CD14-positive monocyte (primary cell): ENCODE results near the gene TAS2R43. TPM values are rescaled to one million over a fixed set of nuclear protein-coding genes. Genes with fewer than 3 reads are reported as not detected.
"Not testable (repeated sequence)": the region's sequence is repeated elsewhere in the genome, so short reads cannot be mapped to it uniquely, and the experiment has no call there.

ENCODE experiments used
- DNase-seq, 3 donors: peaks; one replicate each; pipeline ENCODE4 v3.0.0-alpha.2; 2011 to 2022
- H2AFZ ChIP-seq: 2 replicates; pipeline ENCODE4 v1.6.0; 2012; ENCODE audit warnings: mild to moderate bottlenecking, low read depth, low read length, inconsistent platforms; ENCODE audit not compliant: insufficient read depth, poor library complexity, severe bottlenecking
- H3K27ac ChIP-seq, 2 donors: 1 replicate in 1 of 2; 2 replicates in 1 of 2; pipeline ENCODE4 v1.5.1; 2012 to 2013; ENCODE audit warnings: low read length in 2 of 2, control low read depth in 1 of 2, inconsistent platforms in 1 of 2, low read depth in 1 of 2, mild to moderate bottlenecking in 1 of 2
- H3K27me3 ChIP-seq, 2 donors: one replicate each; pipeline versions ENCODE4 v1.6.0 to v1.6.1; 2011 to 2013; ENCODE audit warnings: low read length in 2 of 2; ENCODE audit not compliant: control insufficient read depth in 2 of 2, insufficient read depth in 2 of 2
- H3K36me3 ChIP-seq, 2 donors: replicated peaks in 1 of 2; 1 replicate in 1 of 2; 2 replicates in 1 of 2; pipeline versions ENCODE4 v1.5.1 to v1.6.1; 2012 to 2013; ENCODE audit warnings: low read length in 2 of 2, control low read depth in 1 of 2, inconsistent platforms in 1 of 2, mild to moderate bottlenecking in 1 of 2; ENCODE audit not compliant: insufficient read depth in 2 of 2, control insufficient read depth in 1 of 2
- H3K4me1 ChIP-seq, 2 donors: 1 replicate in 1 of 2; 2 replicates in 1 of 2; pipeline versions ENCODE4 v1.5.1 to v1.6.1; 2012 to 2013; ENCODE audit warnings: low read length in 2 of 2, control low read depth in 1 of 2, inconsistent platforms in 1 of 2, mild to moderate bottlenecking in 1 of 2, moderate library complexity in 1 of 2; ENCODE audit not compliant: insufficient read depth in 2 of 2, control insufficient read depth in 1 of 2
- H3K4me2 ChIP-seq: replicated peaks from 2 replicates; pipeline ENCODE3; 2012; ENCODE audit warnings: low read length, moderate library complexity, mild to moderate bottlenecking; ENCODE audit not compliant: poor library complexity, severe bottlenecking; ENCODE audit errors: extremely low read depth
- H3K4me3 ChIP-seq, 3 experiments: fragments of 200-600 bp in 1 of 3; sonication (generic) in 1 of 3; replicated peaks in 1 of 3; 1 replicate in 2 of 3; 2 replicates in 1 of 3; pipeline ENCODE4 v1.5.1; 2011 to 2013; ENCODE audit warnings: low read length in 3 of 3, mild to moderate bottlenecking in 3 of 3, control low read depth in 2 of 3, low read depth in 2 of 3, inconsistent platforms in 1 of 3, moderate library complexity in 1 of 3
- H3K79me2 ChIP-seq: 2 replicates; pipeline ENCODE4 v1.6.0; 2012; ENCODE audit warnings: mild to moderate bottlenecking, control low read depth, inconsistent platforms, low read length, moderate library complexity; ENCODE audit not compliant: insufficient read depth
- H3K9ac ChIP-seq: 2 replicates; pipeline ENCODE4 v1.6.0; 2017; ENCODE audit warnings: low read length, mild to moderate bottlenecking; ENCODE audit not compliant: insufficient read depth, poor library complexity, severe bottlenecking
- H3K9me3 ChIP-seq, 2 donors: replicated peaks in 1 of 2; 1 replicate in 1 of 2; 2 replicates in 1 of 2; pipeline versions ENCODE4 v1.5.1 to v1.6.1; 2012 to 2013; ENCODE audit warnings: low read length in 2 of 2, control low read depth in 1 of 2; ENCODE audit not compliant: control insufficient read depth in 1 of 2, insufficient read depth in 1 of 2
- H4K20me1 ChIP-seq: 2 replicates; pipeline ENCODE4 v1.6.0; 2012; ENCODE audit warnings: mild to moderate bottlenecking, low read length, control low read depth, moderate library complexity; ENCODE audit not compliant: insufficient read depth
- H3K27ac Mint-ChIP-seq, 7 donors: one replicate each; pipeline ENCODE4 v1.8.0; 2020; ENCODE audit warnings: mild to moderate bottlenecking in 7 of 7, mixed read lengths in 7 of 7, moderate library complexity in 6 of 7, inconsistent platforms in 2 of 7
- H3K27me3 Mint-ChIP-seq, 3 donors: one replicate each; pipeline ENCODE4 v1.8.0; 2021 to 2022; ENCODE audit warnings: low read depth in 3 of 3, mild to moderate bottlenecking in 3 of 3, mixed read lengths in 3 of 3, moderate library complexity in 3 of 3, inconsistent platforms in 1 of 3
- H3K36me3 Mint-ChIP-seq, 2 donors: one replicate each; pipeline ENCODE4 v1.8.0; 2020; ENCODE audit warnings: mixed read lengths in 2 of 2, inconsistent platforms in 1 of 2, mild to moderate bottlenecking in 1 of 2
- H3K4me1 Mint-ChIP-seq: one replicate; pipeline ENCODE4 v1.8.0; 2020; ENCODE audit warnings: mild to moderate bottlenecking, mixed read lengths
- H3K4me3 Mint-ChIP-seq, 2 donors: one replicate each; pipeline ENCODE4 v1.8.0; 2020; ENCODE audit warnings: mild to moderate bottlenecking in 2 of 2, mixed read lengths in 2 of 2, moderate library complexity in 1 of 2
- H3K9me3 Mint-ChIP-seq, 7 donors: one replicate each; pipeline ENCODE4 v1.8.0; 2020 to 2022; ENCODE audit warnings: mixed read lengths in 7 of 7, mild to moderate bottlenecking in 6 of 7, moderate library complexity in 6 of 7, inconsistent platforms in 2 of 7
- WGBS: methylation state at CpG from one replicate; pipeline ENCODE4 v1.1.5; 2013; ENCODE audit warnings: missing lambda C conversion rate; ENCODE audit not compliant: insufficient coverage; 5-methylcytosine and 5-hydroxymethylcytosine counted together
- intact Hi-C, 2 donors: fragments of 100-400 bp; cut with micrococcal nuclease; formaldehyde crosslinking; loops; one replicate each; pipeline versions ENCODE4 v1.15.0 to v1.15.1; 2023
- polyA plus RNA-seq, 3 donors: library from polyadenylated mRNA; depleted of rRNA in 1 of 3; unstranded in 2 of 3; stranded (reverse) in 1 of 3; fragments of 300-500 nt in 2 of 3; fragments of >200 nt in 1 of 3; fragmentation: Illumina TruSeq in 2 of 3; gene quantifications; 1 replicate in 2 of 3; 2 replicates in 1 of 3; pipeline ENCODE4 v1.2.3, GENCODE V29; 2012 to 2021
- TF ChIP-seq, protein P1 (sequence below): fragments of 200-600 bp; IDR thresholded peaks from one replicate; pipeline ENCODE4 v1.8.0; 2022; ENCODE audit warnings: antibody characterized with exemption, mild to moderate bottlenecking

The TAS2R43 gene
- polyA plus RNA-seq, 3 donors, result not detected

DNA sequence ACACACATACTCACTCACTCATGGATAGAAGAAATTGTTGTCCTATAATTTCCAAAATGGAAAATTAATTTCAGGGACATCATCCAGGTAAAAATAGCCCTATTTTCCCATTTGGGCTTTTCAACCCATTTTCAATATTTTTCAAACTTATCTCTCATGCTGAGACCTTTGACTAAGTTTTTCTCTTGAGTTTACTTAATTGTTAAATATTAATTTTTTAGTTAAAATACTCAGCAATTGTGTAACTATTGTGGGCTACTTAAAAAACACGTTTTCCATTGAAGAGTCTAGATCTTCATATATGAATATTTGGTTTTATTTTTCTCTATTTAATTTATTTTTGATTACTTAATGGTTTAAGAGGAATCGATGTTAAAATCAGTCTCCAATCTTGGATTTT is 14.2 kb upstream of the TAS2R43 start:
- Histone ChIP-seq H4K20me1 (peaks cover 3% of the 10 kb centered on the region), H2AFZ (no peak overlapping the region), H3K4me3 (no peak overlapping the region), H3K36me3 (no peaks in the 10 kb centered on the region), H3K27me3 (no peaks in the 10 kb centered on the region), H3K9me3 (peaks cover 4 to 15% of the 10 kb centered on the region in 2 donors), H3K9ac (no peak overlapping the region), H3K79me2 (peaks cover 18% of the 10 kb centered on the region), H3K27ac (no peak overlapping the region), H3K4me2 (no peak overlapping the region), H3K4me1 (no peaks in the 10 kb centered on the region)
- DNase-seq, result no peak
- Mint-ChIP-seq H3K4me1 (peaks cover 7% of the 10 kb centered on the region), H3K4me3 (no peak overlapping the region), H3K36me3 (peaks cover 23 to 40% of the 10 kb centered on the region in 2 donors), H3K27ac (no peak overlapping the region), H3K9me3 (peaks cover 18 to 29% (median 21%) of the 10 kb centered on the region in 7 donors), H3K27me3 (peaks cover 0 to 2% (median 0%) of the 10 kb centered on the region in 3 donors)
- no CpG with 5 or more reads among the region's 2 CpGs for WGBS
- TF ChIP-seq, protein P1, sequence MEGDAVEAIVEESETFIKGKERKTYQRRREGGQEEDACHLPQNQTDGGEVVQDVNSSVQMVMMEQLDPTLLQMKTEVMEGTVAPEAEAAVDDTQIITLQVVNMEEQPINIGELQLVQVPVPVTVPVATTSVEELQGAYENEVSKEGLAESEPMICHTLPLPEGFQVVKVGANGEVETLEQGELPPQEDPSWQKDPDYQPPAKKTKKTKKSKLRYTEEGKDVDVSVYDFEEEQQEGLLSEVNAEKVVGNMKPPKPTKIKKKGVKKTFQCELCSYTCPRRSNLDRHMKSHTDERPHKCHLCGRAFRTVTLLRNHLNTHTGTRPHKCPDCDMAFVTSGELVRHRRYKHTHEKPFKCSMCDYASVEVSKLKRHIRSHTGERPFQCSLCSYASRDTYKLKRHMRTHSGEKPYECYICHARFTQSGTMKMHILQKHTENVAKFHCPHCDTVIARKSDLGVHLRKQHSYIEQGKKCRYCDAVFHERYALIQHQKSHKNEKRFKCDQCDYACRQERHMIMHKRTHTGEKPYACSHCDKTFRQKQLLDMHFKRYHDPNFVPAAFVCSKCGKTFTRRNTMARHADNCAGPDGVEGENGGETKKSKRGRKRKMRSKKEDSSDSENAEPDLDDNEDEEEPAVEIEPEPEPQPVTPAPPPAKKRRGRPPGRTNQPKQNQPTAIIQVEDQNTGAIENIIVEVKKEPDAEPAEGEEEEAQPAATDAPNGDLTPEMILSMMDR, result no peak
- intact Hi-C loops, result no loop called here

DNA sequence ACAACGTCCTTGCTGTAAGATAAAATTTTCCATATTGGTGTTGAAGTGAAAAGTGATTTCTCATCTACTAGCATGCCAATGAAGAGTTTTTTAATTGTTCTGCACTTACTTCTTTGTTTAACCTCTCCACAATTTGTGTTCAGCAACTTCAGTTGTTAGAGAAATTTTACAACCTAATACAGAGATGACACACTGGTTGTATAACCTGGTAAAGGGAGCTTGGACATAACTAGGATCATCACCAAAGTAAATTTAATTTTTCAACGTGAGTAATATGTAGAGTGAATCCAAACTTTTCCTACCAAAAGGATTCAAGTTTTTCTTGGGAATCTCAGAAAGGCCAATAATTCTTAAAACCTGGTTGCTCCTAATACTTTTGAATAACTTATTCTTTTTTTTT is 13.4 kb upstream of the TAS2R43 start:
- Histone ChIP-seq H3K27me3 (no peaks in the 10 kb centered on the region), H3K4me3 (no peak overlapping the region), H3K4me1 (no peaks in the 10 kb centered on the region), H3K4me2 (no peak overlapping the region), H3K79me2 (peaks cover 19% of the 10 kb centered on the region), H4K20me1 (peaks cover 3% of the 10 kb centered on the region), H3K9ac (no peak overlapping the region), H3K36me3 (no peaks in the 10 kb centered on the region), H3K9me3 (peaks cover 4 to 18% of the 10 kb centered on the region in 2 donors), H2AFZ (no peak overlapping the region), H3K27ac (no peak overlapping the region)
- WGBS, result no CpG with 5 or more reads among the region's 2 CpGs
- no peak for DNase-seq
- peaks cover 6% of the 10 kb centered on the region for H3K4me1 Mint-ChIP-seq
- no peak overlapping the region for H3K27ac Mint-ChIP-seq
- TF ChIP-seq, protein P1, result no peak
- H3K36me3 Mint-ChIP-seq, result peaks cover 26 to 42% of the 10 kb centered on the region in 2 donors
- H3K27me3 Mint-ChIP-seq, result peaks cover 0 to 2% (median 0%) of the 10 kb centered on the region in 3 donors
- H3K4me3 Mint-ChIP-seq, result no peak overlapping the region
- intact Hi-C loops, result no loop called here
- H3K9me3 Mint-ChIP-seq, result peaks cover 15 to 23% (median 18%) of the 10 kb centered on the region in 7 donors

DNA sequence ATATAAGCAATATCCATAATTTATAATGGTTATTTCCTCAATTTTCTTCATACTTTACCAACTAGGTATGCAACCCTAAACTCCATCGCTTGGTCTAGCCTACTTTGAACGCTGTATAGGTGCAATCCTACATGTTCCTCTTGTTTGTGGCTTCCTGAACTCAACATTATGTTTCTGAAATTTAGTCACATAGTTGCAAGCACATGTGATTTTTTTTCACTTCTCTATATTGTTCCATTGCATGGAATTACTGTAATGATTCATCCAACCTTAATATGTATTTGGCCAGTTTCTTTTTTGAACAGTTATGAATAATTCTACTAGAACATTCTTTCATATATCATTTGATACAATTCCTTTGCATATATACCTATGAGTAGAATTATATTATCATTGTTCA is 2.8 kb upstream of the TAS2R43 start:
- no CpG with 5 or more reads among the region's 2 CpGs for WGBS
- H3K4me1 Mint-ChIP-seq, result not testable (repeated sequence)

More for the DNA sequence above, 2.8 kb upstream of the TAS2R43 start:
- H3K27me3 ChIP-seq, H4K20me1 ChIP-seq, H3K4me2 ChIP-seq, H3K9me3 ChIP-seq, H3K4me1 ChIP-seq, H2AFZ ChIP-seq, intact Hi-C loops, H3K79me2 ChIP-seq, H3K27me3 Mint-ChIP-seq, H3K9ac ChIP-seq, H3K4me3 ChIP-seq, H3K27ac ChIP-seq, H3K36me3 ChIP-seq, DNase-seq, H3K27ac Mint-ChIP-seq, H3K4me3 Mint-ChIP-seq: not testable (repeated sequence)
- Mint-ChIP-seq H3K9me3 (peaks cover 5 to 16% (median 8%) of the 10 kb centered on the region in 7 donors), H3K36me3 (peaks cover 8 to 10% of the 10 kb centered on the region in 2 donors)
